Endothelial cell of umbilical vein (primary cell): ENCODE results near the gene METTL2A.
"Not testable (repeated sequence)": the region's sequence is repeated elsewhere in the genome, so short reads cannot be mapped to it uniquely, and the experiment has no call there.

Source experiments
- EZH2 ChIP-seq: IDR thresholded peaks from 2 replicates; pipeline ENCODE4 v1.6.1; 2012; ENCODE audit warnings: borderline replicate concordance, low read depth, mild to moderate bottlenecking, moderate library complexity, low read length, inconsistent platforms; ENCODE audit not compliant: severe bottlenecking
- FOS ChIP-seq: IDR thresholded peaks from 2 replicates; pipeline ENCODE4 v1.6.1; 2011; ENCODE audit warnings: mild to moderate bottlenecking, low read length, moderate library complexity, borderline replicate concordance; ENCODE audit not compliant: insufficient read depth
- GATA2 ChIP-seq: IDR thresholded peaks from 2 replicates; pipeline ENCODE4 v1.7.0; 2011; ENCODE audit warnings: low read depth, mild to moderate bottlenecking, moderate library complexity, mixed read lengths, low read length; ENCODE audit not compliant: insufficient read length, insufficient read depth
- JUN ChIP-seq: IDR thresholded peaks from 2 replicates; pipeline ENCODE4 v1.6.1; 2011; ENCODE audit warnings: borderline replicate concordance, low read depth; ENCODE audit not compliant: insufficient read length, insufficient read depth
- MYC ChIP-seq: IDR thresholded peaks from one replicate; pipeline ENCODE4 v1.6.1; 2011; ENCODE audit warnings: mild to moderate bottlenecking, low read depth, low read length
- POLR2A ChIP-seq: IDR thresholded peaks from 2 replicates; pipeline ENCODE4 v1.6.1; 2012; ENCODE audit warnings: low read depth, mild to moderate bottlenecking, control low read depth, low read length
- POLR2AphosphoS5 ChIP-seq: IDR thresholded peaks from 2 replicates; pipeline ENCODE4 v1.6.1; 2012; ENCODE audit warnings: low read depth, mild to moderate bottlenecking, control low read depth, low read length, moderate library complexity; ENCODE audit not compliant: insufficient read depth
- TF ChIP-seq, protein P1 (sequence below), 2 donors: IDR thresholded peaks; 1 replicate in 1 of 2; 2 replicates in 1 of 2; pipeline ENCODE4 v1.5.1; 2011; ENCODE audit warnings: low read length in 2 of 2, mild to moderate bottlenecking in 2 of 2, moderate library complexity in 2 of 2, control low read depth in 1 of 2, inconsistent platforms in 1 of 2, low read depth in 1 of 2; ENCODE audit not compliant: insufficient read depth in 1 of 2; ENCODE audit errors: extremely low read depth in 1 of 2
- TF ChIP-seq, protein P2 (sequence below): IDR thresholded peaks from 2 replicates; pipeline ENCODE4 v1.6.1; 2011; ENCODE audit not compliant: insufficient read depth, insufficient read length

DNA sequence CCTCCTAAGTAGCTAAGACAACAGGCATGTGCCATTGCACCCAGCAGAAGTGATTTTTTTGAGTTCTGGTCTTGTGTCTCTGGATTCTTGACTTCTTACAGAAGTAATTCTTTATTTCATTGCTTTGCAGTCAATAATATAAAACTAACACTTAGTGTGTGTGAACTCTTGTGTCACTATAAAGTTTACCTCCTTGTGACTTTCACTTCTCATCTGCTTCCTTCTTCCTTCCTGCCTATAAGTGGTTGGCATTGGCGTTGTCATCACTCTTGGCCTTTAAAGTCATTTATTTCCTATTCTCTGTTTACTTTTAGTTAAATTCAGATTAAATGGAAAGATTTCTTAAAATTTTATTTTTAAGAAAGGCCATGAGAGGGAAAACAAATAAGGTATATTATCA lies 67.3 kb downstream of the METTL2A start:
- not testable (repeated sequence) for TF ChIP-seq POLR2AphosphoS5, FOS, MYC, EZH2, POLR2A, JUN, GATA2
- TF ChIP-seq, protein P1, sequence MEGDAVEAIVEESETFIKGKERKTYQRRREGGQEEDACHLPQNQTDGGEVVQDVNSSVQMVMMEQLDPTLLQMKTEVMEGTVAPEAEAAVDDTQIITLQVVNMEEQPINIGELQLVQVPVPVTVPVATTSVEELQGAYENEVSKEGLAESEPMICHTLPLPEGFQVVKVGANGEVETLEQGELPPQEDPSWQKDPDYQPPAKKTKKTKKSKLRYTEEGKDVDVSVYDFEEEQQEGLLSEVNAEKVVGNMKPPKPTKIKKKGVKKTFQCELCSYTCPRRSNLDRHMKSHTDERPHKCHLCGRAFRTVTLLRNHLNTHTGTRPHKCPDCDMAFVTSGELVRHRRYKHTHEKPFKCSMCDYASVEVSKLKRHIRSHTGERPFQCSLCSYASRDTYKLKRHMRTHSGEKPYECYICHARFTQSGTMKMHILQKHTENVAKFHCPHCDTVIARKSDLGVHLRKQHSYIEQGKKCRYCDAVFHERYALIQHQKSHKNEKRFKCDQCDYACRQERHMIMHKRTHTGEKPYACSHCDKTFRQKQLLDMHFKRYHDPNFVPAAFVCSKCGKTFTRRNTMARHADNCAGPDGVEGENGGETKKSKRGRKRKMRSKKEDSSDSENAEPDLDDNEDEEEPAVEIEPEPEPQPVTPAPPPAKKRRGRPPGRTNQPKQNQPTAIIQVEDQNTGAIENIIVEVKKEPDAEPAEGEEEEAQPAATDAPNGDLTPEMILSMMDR (IDR thresholded peaks at IDR 0.05; ENCODE audit: extremely low read depth in 1 of 2, insufficient read depth in 1 of 2, low read depth in 1 of 2, low read length in 2 of 2): not testable (repeated sequence)
- TF ChIP-seq, protein P2, sequence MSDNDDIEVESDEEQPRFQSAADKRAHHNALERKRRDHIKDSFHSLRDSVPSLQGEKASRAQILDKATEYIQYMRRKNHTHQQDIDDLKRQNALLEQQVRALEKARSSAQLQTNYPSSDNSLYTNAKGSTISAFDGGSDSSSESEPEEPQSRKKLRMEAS: not testable (repeated sequence)
